ENCODE measurements around the gene PDE11A. TPM values are rescaled to one million over a fixed set of nuclear protein-coding genes. Genes with fewer than 3 reads are reported as not detected.

Gene PDE11A
- total RNA-seq, 2 donors from 2014 or later = 0.28 to 3.5 TPM

GRCh38 chr2:177735318-177735803 lies 337.2 kb downstream of the PDE11A start:
- H3K4me3 ChIP-seq = no peak overlapping the region
- DNase-seq (ENCODE audit: low spot score) (no peak), ATAC-seq (ENCODE audit: insufficient number of reproducible peaks, low FRiP score, low read depth) (no peak)
- no peak overlapping the region for H3K27ac ChIP-seq
- no peaks in the 10 kb centered on the region for H3K27me3 ChIP-seq (replicated peaks; ENCODE audit: insufficient read depth)
- no peaks in the 10 kb centered on the region for H3K9me3 ChIP-seq
- TF ChIP-seq CTCF (IDR thresholded peaks at IDR 0.05) = no peak
- no peaks in the 10 kb centered on the region for H3K4me1 ChIP-seq (ENCODE audit: control insufficient read depth in 1 of 2, low read depth in 2 of 2)
- no peaks in the 10 kb centered on the region for H3K36me3 ChIP-seq

DNA sequence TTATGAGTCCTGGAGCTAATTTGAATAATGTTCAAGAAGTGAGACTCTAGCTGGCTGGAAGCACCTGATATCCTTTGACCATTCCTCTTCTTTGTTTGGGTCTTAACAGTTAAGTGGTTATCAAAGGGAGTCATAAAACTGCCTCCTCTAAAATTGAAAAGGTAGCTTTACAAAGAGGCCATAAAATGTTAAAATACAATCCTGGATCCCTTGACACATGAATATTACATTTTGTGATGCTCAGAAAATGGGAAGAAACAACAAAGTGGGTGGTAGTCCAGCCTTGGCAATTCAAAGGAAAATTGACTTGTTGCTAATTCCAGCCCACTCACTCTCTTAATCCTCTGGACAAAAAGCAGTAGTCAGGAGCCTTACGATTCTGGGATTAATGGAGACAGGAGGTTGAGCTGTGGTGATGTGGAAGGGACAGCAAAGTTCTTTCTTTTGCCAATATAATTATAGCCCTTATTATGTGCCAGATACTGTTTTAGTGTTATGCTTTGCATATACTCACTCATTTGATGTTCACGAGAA lies 339.2 kb downstream of the PDE11A start:
- no peaks in the 10 kb centered on the region for H3K36me3 ChIP-seq
- H3K9me3 ChIP-seq = no peaks in the 10 kb centered on the region
- no peak for TF ChIP-seq CTCF (IDR thresholded peaks at IDR 0.05)
- no peaks in the 10 kb centered on the region for H3K27me3 ChIP-seq (replicated peaks; ENCODE audit: insufficient read depth)
- H3K4me1 ChIP-seq (ENCODE audit: control insufficient read depth in 1 of 2, low read depth in 2 of 2) = no peaks in the 10 kb centered on the region
- H3K4me3 ChIP-seq = no peak overlapping the region
- DNase-seq (ENCODE audit: low spot score) = no peak
- no peak for ATAC-seq (ENCODE audit: insufficient number of reproducible peaks, low FRiP score, low read depth)
- no peak overlapping the region for H3K27ac ChIP-seq

- no peaks in the 10 kb centered on the region for H3K4me1 ChIP-seq (ENCODE audit: control insufficient read depth in 1 of 2, low read depth in 2 of 2)
- no peaks in the 10 kb centered on the region for H3K9me3 ChIP-seq
- ATAC-seq (ENCODE audit: insufficient number of reproducible peaks, low FRiP score, low read depth) = no peak
- TF ChIP-seq CTCF (IDR thresholded peaks at IDR 0.05) = no peak
- H3K27me3 ChIP-seq (replicated peaks; ENCODE audit: insufficient read depth) = no peaks in the 10 kb centered on the region
- no peak for DNase-seq (ENCODE audit: low spot score)
- no peak overlapping the region for H3K4me3 ChIP-seq
- H3K27ac ChIP-seq = no peak overlapping the region
- no peaks in the 10 kb centered on the region for H3K36me3 ChIP-seq
Observed at GRCh38 chr2:177731384-177731783, 341.2 kb downstream of the PDE11A start.

DNA sequence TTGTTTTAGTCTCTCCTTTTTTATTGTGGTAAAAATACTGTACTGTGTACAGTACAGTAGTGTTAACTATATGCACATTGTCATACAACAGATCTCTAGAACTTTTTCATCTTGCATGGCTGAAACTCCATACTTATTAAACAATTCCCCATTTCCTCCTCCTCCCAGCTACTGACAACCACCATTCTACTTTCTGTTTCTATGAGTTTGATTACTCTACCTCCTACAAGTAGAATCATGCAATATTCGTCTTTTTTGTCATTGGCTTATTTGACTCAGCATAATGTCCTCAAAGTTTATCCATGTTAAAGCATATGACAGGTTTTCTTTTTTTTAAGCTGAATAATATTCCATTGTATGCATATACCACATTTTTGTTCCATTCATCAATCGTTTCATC lies 341.8 kb downstream of the PDE11A start:
- no peak overlapping the region for H3K27ac ChIP-seq
- H3K27me3 ChIP-seq (replicated peaks; ENCODE audit: insufficient read depth) = no peaks in the 10 kb centered on the region
- no peaks in the 10 kb centered on the region for H3K9me3 ChIP-seq
- DNase-seq (ENCODE audit: low spot score) = no peak
- H3K36me3 ChIP-seq = no peaks in the 10 kb centered on the region
- no peak for ATAC-seq (ENCODE audit: insufficient number of reproducible peaks, low FRiP score, low read depth)
- no peak overlapping the region for H3K4me3 ChIP-seq
- no peaks in the 10 kb centered on the region for H3K4me1 ChIP-seq (ENCODE audit: control insufficient read depth in 1 of 2, low read depth in 2 of 2)
- no peak for TF ChIP-seq CTCF (IDR thresholded peaks at IDR 0.05)

DNA sequence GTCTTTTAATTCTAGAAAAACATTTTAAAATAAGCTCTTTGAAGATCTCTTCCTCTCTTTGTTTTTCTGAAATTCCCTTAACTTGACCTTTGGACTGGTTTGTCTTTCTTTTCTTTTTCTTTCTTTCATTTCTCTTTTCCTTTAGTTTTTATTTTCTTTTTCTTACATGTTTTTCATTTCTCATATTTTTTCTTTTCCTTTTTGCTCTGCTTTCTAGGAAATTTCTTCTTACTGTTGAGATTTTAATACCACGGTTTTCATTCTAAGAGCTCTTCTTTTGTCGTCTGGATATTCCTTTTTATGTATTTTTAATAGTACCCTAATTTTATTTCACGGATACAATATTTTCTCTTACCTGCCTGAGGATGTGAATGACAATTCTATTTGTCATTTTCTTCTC lies 342.2 kb downstream of the PDE11A start:
- Histone ChIP-seq H3K9me3 (no peaks in the 10 kb centered on the region), H3K27me3 (replicated peaks; ENCODE audit: insufficient read depth) (no peaks in the 10 kb centered on the region), H3K4me3 (no peak overlapping the region), H3K4me1 (ENCODE audit: control insufficient read depth in 1 of 2, low read depth in 2 of 2) (no peaks in the 10 kb centered on the region), H3K36me3 (no peaks in the 10 kb centered on the region), H3K27ac (no peak overlapping the region)
- TF ChIP-seq CTCF (IDR thresholded peaks at IDR 0.05) = no peak
- ATAC-seq (ENCODE audit: insufficient number of reproducible peaks, low FRiP score, low read depth) = no peak
- no peak for DNase-seq (ENCODE audit: low spot score)

All from thoracic aorta (tissue), 2 donors.